Liver (tissue), 9 donors: Measurements from ENCODE around the gene ANKRD17. TPM values are rescaled to one million over a fixed set of nuclear protein-coding genes. Genes with fewer than 3 reads are reported as not detected.

ENCODE experiments used
- DNase-seq: peaks from one replicate; pipeline ENCODE4 v3.0.0-alpha.2; 2017; ENCODE audit warnings: low spot score
- H3K27ac ChIP-seq, 2 donors: one replicate each; pipeline ENCODE4 v1.7.0; 2013; ENCODE audit warnings: inconsistent platforms in 2 of 2, low read length in 2 of 2, control low read depth in 1 of 2, low read depth in 1 of 2, mild to moderate bottlenecking in 1 of 2
- H3K27me3 ChIP-seq, 4 donors: one replicate each; pipeline versions ENCODE4 v1.6.1 to v1.7.0; 2013; ENCODE audit warnings: low read length in 3 of 4, inconsistent platforms in 1 of 4, mild to moderate bottlenecking in 1 of 4, moderate library complexity in 1 of 4; ENCODE audit not compliant: control insufficient read depth in 4 of 4, insufficient read depth in 4 of 4
- H3K36me3 ChIP-seq, 4 donors: one replicate each; pipeline versions ENCODE4 v1.6.1 to v1.7.0; 2013; ENCODE audit warnings: low read length in 3 of 4, mild to moderate bottlenecking in 3 of 4, low read depth in 1 of 4, moderate library complexity in 1 of 4; ENCODE audit not compliant: control insufficient read depth in 4 of 4, insufficient read depth in 3 of 4
- H3K4me1 ChIP-seq, 4 donors: one replicate each; pipeline versions ENCODE4 v1.6.1 to v1.7.0; 2013; ENCODE audit warnings: low read length in 3 of 4, mild to moderate bottlenecking in 3 of 4, moderate library complexity in 1 of 4; ENCODE audit not compliant: control insufficient read depth in 4 of 4, insufficient read depth in 4 of 4
- H3K4me3 ChIP-seq, 3 donors: one replicate each; pipeline versions ENCODE4 v1.6.1 to v1.7.0; 2013; ENCODE audit warnings: low read length in 3 of 3, control low read depth in 1 of 3, low read depth in 1 of 3, mild to moderate bottlenecking in 1 of 3
- H3K9ac ChIP-seq, 2 donors: one replicate each; pipeline ENCODE4 v1.7.0; 2013; ENCODE audit warnings: low read length in 2 of 2, mild to moderate bottlenecking in 2 of 2, moderate library complexity in 2 of 2, control low read depth in 1 of 2, low read depth in 1 of 2
- H3K9me3 ChIP-seq, 4 donors: one replicate each; pipeline versions ENCODE4 v1.6.1 to v1.7.0; 2013; ENCODE audit warnings: low read length in 3 of 4; ENCODE audit not compliant: control insufficient read depth in 4 of 4
- ATF3 ChIP-seq: IDR thresholded peaks from 2 replicates; pipeline ENCODE4 v1.6.1; 2016; ENCODE audit warnings: antibody characterized with exemption
- EGR1 ChIP-seq, 2 donors: IDR thresholded peaks; 2 replicates each; pipeline ENCODE4 v1.6.1; 2016 to 2018; ENCODE audit warnings: antibody characterized with exemption in 2 of 2, low read depth in 2 of 2
- FOXA1 ChIP-seq: IDR thresholded peaks from 2 replicates; pipeline ENCODE4 v1.6.1; 2016; ENCODE audit warnings: antibody characterized with exemption
- FOXA2 ChIP-seq: IDR thresholded peaks from 2 replicates; pipeline ENCODE4 v1.6.1; 2016; ENCODE audit warnings: antibody characterized with exemption
- GABPA ChIP-seq, 2 donors: IDR thresholded peaks in 1 of 2; conservative IDR thresholded peaks in 1 of 2; 2 replicates each; pipeline ENCODE4 v1.6.1; 2016; ENCODE audit warnings: antibody characterized with exemption in 2 of 2, mild to moderate bottlenecking in 1 of 2, moderate library complexity in 1 of 2
- HNF4A ChIP-seq, 2 donors: conservative IDR thresholded peaks; 2 replicates each; pipeline ENCODE4 v1.6.1; 2016; ENCODE audit warnings: antibody characterized with exemption in 2 of 2, mild to moderate bottlenecking in 2 of 2
- HNF4G ChIP-seq: IDR thresholded peaks from 2 replicates; pipeline ENCODE4 v1.6.1; 2016; ENCODE audit warnings: antibody characterized with exemption
- JUND ChIP-seq, 2 donors: IDR thresholded peaks; 2 replicates each; pipeline ENCODE4 v1.6.1; 2016; ENCODE audit warnings: antibody characterized with exemption in 2 of 2
- MAX ChIP-seq: IDR thresholded peaks from 2 replicates; pipeline ENCODE4 v1.6.1; 2016; ENCODE audit warnings: antibody characterized with exemption
- NR2F2 ChIP-seq: IDR thresholded peaks from 2 replicates; pipeline ENCODE4 v1.6.1; 2016; ENCODE audit warnings: antibody characterized with exemption
- RAD21 ChIP-seq, 2 donors: IDR thresholded peaks; 2 replicates each; pipeline ENCODE4 v1.6.1; 2016; ENCODE audit warnings: antibody characterized with exemption in 2 of 2, mild to moderate bottlenecking in 2 of 2
- REST ChIP-seq: IDR thresholded peaks from 2 replicates; pipeline ENCODE4 v1.6.1; 2016; ENCODE audit warnings: antibody characterized with exemption, mild to moderate bottlenecking
- RXRA ChIP-seq, 2 donors: IDR thresholded peaks; 2 replicates each; pipeline ENCODE4 v1.6.1; 2017 to 2018; ENCODE audit warnings: antibody characterized with exemption in 2 of 2, mild to moderate bottlenecking in 1 of 2
- SP1 ChIP-seq: IDR thresholded peaks from 2 replicates; pipeline ENCODE4 v1.6.1; 2018; ENCODE audit warnings: antibody characterized with exemption, mild to moderate bottlenecking
- TAF1 ChIP-seq: conservative IDR thresholded peaks from 2 replicates; pipeline ENCODE4 v1.6.1; 2016; ENCODE audit warnings: antibody characterized with exemption, mild to moderate bottlenecking
- YY1 ChIP-seq: IDR thresholded peaks from 2 replicates; pipeline ENCODE4 v1.6.1; 2016; ENCODE audit warnings: antibody characterized with exemption, mild to moderate bottlenecking
- WGBS: extraction: QIAGEN DNeasy Blood & Tissue Kit; methylation state at CpG from one replicate; pipeline ENCODE4 v1.1.7; 2013; 5-methylcytosine and 5-hydroxymethylcytosine counted together
- polyA plus RNA-seq, 2 donors: library from polyadenylated mRNA; stranded (reverse) in 1 of 2; unstranded in 1 of 2; fragments of 200-250 nt in 1 of 2; fragments of >200 nt in 1 of 2; fragmentation: Nextera tagmentation in 1 of 2; extraction: Ambion mirVana in 1 of 2; gene quantifications; one replicate each; pipeline versions ENCODE4 v1.2.1 to v1.2.3, GENCODE V29; 2013 to 2015
- total RNA-seq, 2 donors: library from RNA; depleted of rRNA; stranded (reverse); fragments of >200 nt; gene quantifications; one replicate each; pipeline ENCODE4 v1.2.3, GENCODE V29; 2014
- TF ChIP-seq, protein P1 (sequence below): IDR thresholded peaks from 2 replicates; pipeline ENCODE4 v1.6.1; 2016; ENCODE audit warnings: antibody characterized with exemption
- TF ChIP-seq, protein P2 (sequence below): fragments of 150-350 bp; IDR thresholded peaks from 2 replicates; pipeline ENCODE4 v1.5.1; 2017; ENCODE audit warnings: improper control_type of control experiment, low read depth, low read length; ENCODE audit not compliant: missing input control
- donor health status: healthy.
- donor health status: healthy.
- donor health status: healthy.
- donor health status: healthy.
- donor health status: healthy.

Gene ANKRD17
- total and polyA plus RNA-seq, 4 donors, result 11.6 to 38.5 (median 19.7) TPM

- peak overlapping the region; percentile 68 to 75 for H3K27ac ChIP-seq
These were observed 35.9 kb downstream of the ANKRD17 start for GRCh38 chr4:73222466-73223257.

More at GRCh38 chr4:73222466-73223257, 35.9 kb downstream of the ANKRD17 start:
- WGBS, result 39% methylated on average over 6 of the region's 6 CpGs
- peak overlapping the region; percentile 52 to 84 for H3K9ac ChIP-seq
- peaks cover 0 to 12% (median 6%) of the 10 kb centered on the region in 4 donors for H3K4me1 ChIP-seq
- H3K9me3 ChIP-seq, result no peaks in the 10 kb centered on the region
- TF ChIP-seq RAD21 (IDR thresholded peaks at IDR 0.05) (peak; percentile 26 to 30), GABPA (IDR thresholded peaks at IDR 0.05 in 1 of 2, conservative IDR thresholded peaks at IDR 0.05 in 1 of 2) (peak; percentile 75 to 87), EGR1 (IDR thresholded peaks at IDR 0.05; ENCODE audit: low read depth in 2 of 2) (no peak), TAF1 (peak; percentile 78), FOXA1 (no peak), HNF4A (conservative IDR thresholded peaks at IDR 0.05) (peak in 1 of 2 donors; percentile 14), ATF3 (peak; percentile 73), RXRA (IDR thresholded peaks at IDR 0.05) (peak; percentile 5 to 8), JUND (IDR thresholded peaks at IDR 0.05) (peak; percentile 86 to 94), FOXA2 (peak; percentile 15), REST (no peak), HNF4G (no peak), SP1 (peak; percentile 51), YY1 (peak; percentile 88), MAX (peak; percentile 83), NR2F2 (no peak)
- TF ChIP-seq, protein P1, sequence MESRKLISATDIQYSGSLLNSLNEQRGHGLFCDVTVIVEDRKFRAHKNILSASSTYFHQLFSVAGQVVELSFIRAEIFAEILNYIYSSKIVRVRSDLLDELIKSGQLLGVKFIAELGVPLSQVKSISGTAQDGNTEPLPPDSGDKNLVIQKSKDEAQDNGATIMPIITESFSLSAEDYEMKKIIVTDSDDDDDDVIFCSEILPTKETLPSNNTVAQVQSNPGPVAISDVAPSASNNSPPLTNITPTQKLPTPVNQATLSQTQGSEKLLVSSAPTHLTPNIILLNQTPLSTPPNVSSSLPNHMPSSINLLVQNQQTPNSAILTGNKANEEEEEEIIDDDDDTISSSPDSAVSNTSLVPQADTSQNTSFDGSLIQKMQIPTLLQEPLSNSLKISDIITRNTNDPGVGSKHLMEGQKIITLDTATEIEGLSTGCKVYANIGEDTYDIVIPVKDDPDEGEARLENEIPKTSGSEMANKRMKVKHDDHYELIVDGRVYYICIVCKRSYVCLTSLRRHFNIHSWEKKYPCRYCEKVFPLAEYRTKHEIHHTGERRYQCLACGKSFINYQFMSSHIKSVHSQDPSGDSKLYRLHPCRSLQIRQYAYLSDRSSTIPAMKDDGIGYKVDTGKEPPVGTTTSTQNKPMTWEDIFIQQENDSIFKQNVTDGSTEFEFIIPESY, result peak; percentile 49
- TF ChIP-seq, protein P2, sequence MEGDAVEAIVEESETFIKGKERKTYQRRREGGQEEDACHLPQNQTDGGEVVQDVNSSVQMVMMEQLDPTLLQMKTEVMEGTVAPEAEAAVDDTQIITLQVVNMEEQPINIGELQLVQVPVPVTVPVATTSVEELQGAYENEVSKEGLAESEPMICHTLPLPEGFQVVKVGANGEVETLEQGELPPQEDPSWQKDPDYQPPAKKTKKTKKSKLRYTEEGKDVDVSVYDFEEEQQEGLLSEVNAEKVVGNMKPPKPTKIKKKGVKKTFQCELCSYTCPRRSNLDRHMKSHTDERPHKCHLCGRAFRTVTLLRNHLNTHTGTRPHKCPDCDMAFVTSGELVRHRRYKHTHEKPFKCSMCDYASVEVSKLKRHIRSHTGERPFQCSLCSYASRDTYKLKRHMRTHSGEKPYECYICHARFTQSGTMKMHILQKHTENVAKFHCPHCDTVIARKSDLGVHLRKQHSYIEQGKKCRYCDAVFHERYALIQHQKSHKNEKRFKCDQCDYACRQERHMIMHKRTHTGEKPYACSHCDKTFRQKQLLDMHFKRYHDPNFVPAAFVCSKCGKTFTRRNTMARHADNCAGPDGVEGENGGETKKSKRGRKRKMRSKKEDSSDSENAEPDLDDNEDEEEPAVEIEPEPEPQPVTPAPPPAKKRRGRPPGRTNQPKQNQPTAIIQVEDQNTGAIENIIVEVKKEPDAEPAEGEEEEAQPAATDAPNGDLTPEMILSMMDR, result no peak
- no peaks in the 10 kb centered on the region for H3K27me3 ChIP-seq
- peak overlapping the region; percentile 18 to 58 (median 54) for H3K4me3 ChIP-seq
- DNase-seq, result no peak
- H3K36me3 ChIP-seq, result no peaks in the 10 kb centered on the region
